ENCODE data around the gene ACOXL. TPM values are rescaled to one million over a fixed set of nuclear protein-coding genes. Genes with fewer than 3 reads are reported as not detected.
A peak's percentile ranks its signal among the peaks of the same experiment; 100 is the strongest.

ACOXL gene
- total and polyA plus RNA-seq, 2 of the 8 experiments (the other 6 are each of a cell fraction or from before 2014, with no cell fraction given), result 11.4 to 20.6 TPM

DNA sequence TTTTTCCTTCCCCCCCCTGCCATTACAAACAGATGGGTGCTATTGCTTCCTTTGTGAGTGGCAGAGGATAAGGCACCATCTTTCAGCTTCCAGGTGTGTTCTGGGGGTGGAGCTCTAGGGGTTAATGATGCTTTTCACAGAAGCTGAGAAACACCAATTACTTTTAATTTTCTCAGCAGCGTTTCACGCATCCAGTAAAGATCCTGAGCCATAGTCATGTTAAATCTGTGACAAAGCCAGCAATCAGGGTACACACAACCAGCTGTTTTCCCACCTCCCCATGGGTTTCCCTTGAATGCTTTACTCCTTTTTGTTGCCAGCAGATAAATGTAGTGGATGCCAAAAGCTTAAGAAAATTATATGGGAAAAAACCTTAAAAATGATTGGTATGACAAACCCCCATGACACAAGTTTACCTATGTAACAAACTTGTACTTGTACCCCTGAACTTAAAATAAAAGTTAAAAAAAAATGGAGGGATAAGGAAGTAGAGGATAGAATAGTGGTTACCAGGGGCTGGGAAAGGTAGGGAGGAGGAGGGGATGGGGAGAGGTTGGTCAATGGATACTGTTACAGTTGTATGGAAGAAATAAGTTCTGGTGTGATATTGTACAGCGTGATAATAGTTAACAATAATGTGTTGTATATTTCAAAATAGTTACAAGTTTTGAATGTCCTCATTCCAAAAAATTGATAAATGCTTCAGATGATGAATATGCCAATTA, 70.0 kb downstream of the ACOXL start:
- no peak overlapping the region for H2BK12ac ChIP-seq (ENCODE audit: low read depth, low read length)
- no peak overlapping the region for H3K23ac ChIP-seq (ENCODE audit: insufficient read length)
- no peak overlapping the region for H3K9ac ChIP-seq (replicated peaks in 1 of 4; ENCODE audit: extremely low read depth in 1 of 4, low read depth in 3 of 4, low read length in 3 of 4)
- H2AK5ac ChIP-seq (ENCODE audit: low read depth, low read length), result no peak overlapping the region
- no peak overlapping the region for H4K8ac ChIP-seq (ENCODE audit: extremely low read depth, insufficient read depth, low read length)
- H2AFZ ChIP-seq (ENCODE audit: low read length), result no peak overlapping the region
- H4K20me1 ChIP-seq (replicated peaks in 1 of 2; ENCODE audit: control insufficient read depth in 1 of 2, insufficient read depth in 2 of 2, low read length in 2 of 2), result no peaks in the 10 kb centered on the region
- no peaks in the 10 kb centered on the region for H3K79me1 ChIP-seq (ENCODE audit: low read depth, low read length)
- no peak for DNase-seq (ENCODE audit: low read depth in 1 of 2, low spot score in 2 of 2)
- no peaks in the 10 kb centered on the region for H3K27me3 ChIP-seq (replicated peaks in 1 of 4; ENCODE audit: control insufficient read depth in 3 of 4, extremely low read depth in 1 of 4, insufficient read depth in 3 of 4, low read length in 3 of 4)
- no peak overlapping the region for H4K91ac ChIP-seq (replicated peaks; ENCODE audit: insufficient read length, low read length)
- peaks cover 2 to 19% (median 5%) of the 10 kb centered on the region in 4 experiments; a peak in 5 of 7 replicates for H3K4me1 ChIP-seq (replicated peaks in 1 of 4; ENCODE audit: control insufficient read depth in 3 of 4, insufficient read depth in 4 of 4, low read length in 3 of 4)
- H3K79me2 ChIP-seq (ENCODE audit: control insufficient read depth in 1 of 2, insufficient read depth in 2 of 2, low read length in 2 of 2), result no peaks in the 10 kb centered on the region
- H3K14ac ChIP-seq (ENCODE audit: insufficient read length), result no peak overlapping the region
- ChIA-PET CTCF (ENCODE audit: partially characterized antibody) (interaction anchor here (0.9 to 2.0 kb wide), 3 partner anchors 10 to 74 kb away, joined by 3 to 10 read pairs (median 4); no protein-coding TSS in a partner anchor), POLR2A (ENCODE audit: partially characterized antibody) (no interaction called here)
- H3K4ac ChIP-seq (replicated peaks; ENCODE audit: insufficient read length, low read depth, low read length), result no peak overlapping the region
- peak overlapping the region in 1 of 4 experiments; percentile 15; a peak in 1 of 8 replicates for H3K4me3 ChIP-seq (ENCODE audit: extremely low read depth in 1 of 4, insufficient read depth in 2 of 4, low read depth in 3 of 4, low read length in 4 of 4)
- no peak overlapping the region for H3K18ac ChIP-seq (ENCODE audit: extremely low read depth, low read length)
- no peaks in the 10 kb centered on the region for H3K23me2 ChIP-seq (ENCODE audit: low read depth, low read length)
- no peak overlapping the region for H4K5ac ChIP-seq (ENCODE audit: insufficient read length, low read depth, low read length)
- no peak overlapping the region for H3K56ac ChIP-seq (replicated peaks; ENCODE audit: insufficient read length, low read depth, low read length)
- H3K27ac ChIP-seq (ENCODE audit: low read depth, low read length), result no peak overlapping the region
- FAIRE-seq, result peak; percentile 97
- no peak overlapping the region for H2BK20ac ChIP-seq (ENCODE audit: low read length)
- peak overlapping the region in 1 of 2 experiments; percentile 29; a peak in 1 of 4 replicates for H3K4me2 ChIP-seq (ENCODE audit: insufficient read depth in 1 of 2, low read depth in 2 of 2, low read length in 2 of 2)
- H2BK15ac ChIP-seq (ENCODE audit: low read length), result no peak overlapping the region
- H2BK120ac ChIP-seq (replicated peaks; ENCODE audit: low read depth, low read length), result no peak overlapping the region
- H2BK5ac ChIP-seq (ENCODE audit: low read depth, low read length), result no peak overlapping the region
- 29% methylated on average over 3 of the region's 3 CpGs; no CpG with 5 or more reads in 1 of the 2 experiments for WGBS, 2 experiments (ENCODE audit: extremely low coverage in 1 of 2, insufficient coverage in 1 of 2, insufficient read length in 1 of 2, insufficient replicate concordance in 2 of 2, low coverage in 1 of 2, low lambda C conversion rate in 2 of 2, missing lambda C conversion rate in 1 of 2)
- H3K9me3 ChIP-seq (ENCODE audit: insufficient read depth in 2 of 2, low read depth in 1 of 2, low read length in 1 of 2), result peaks cover 0 to 7% of the 10 kb centered on the region in 2 experiments; a peak in 2 of 4 replicates
- H3K36me3 ChIP-seq (ENCODE audit: control insufficient read depth in 2 of 4, insufficient read depth in 4 of 4, low read length in 3 of 4), result peaks cover 5 to 44% (median 22%) of the 10 kb centered on the region in 4 experiments
- TF ChIP-seq BCL11A (IDR thresholded peaks at IDR 0.05; ENCODE audit: low read depth in 2 of 2, low read length in 2 of 2) (peak in 1 of 2 experiments; percentile 58), HDAC2 (IDR thresholded peaks at IDR 0.05; ENCODE audit: borderline replicate concordance in 1 of 2, low read depth in 2 of 2, low read length in 2 of 2) (peak in 1 of 2 experiments; percentile 32; a peak in 1 of 4 replicates), ASH2L (IDR thresholded peaks at IDR 0.05; ENCODE audit: low read length) (no peak), SRF (IDR thresholded peaks at IDR 0.05; ENCODE audit: low read depth, low read length) (no peak), EP300 (IDR thresholded peaks at IDR 0.05; ENCODE audit: borderline replicate concordance in 1 of 2, low read depth in 2 of 2, low read length in 2 of 2) (peak in 1 of 2 experiments; percentile 77; a peak in 1 of 3 replicates), TCF12 (IDR thresholded peaks at IDR 0.05; ENCODE audit: low read depth, low read length) (peak; percentile 92; the same call in 1 of the 2 replicates), SP1 (IDR thresholded peaks at IDR 0.05; ENCODE audit: low read depth, low read length) (peak; percentile 47; the same call in 1 of the 2 replicates)
